GM18511 (cell line): ENCODE results near the gene TMEM200A.

Source experiments
- ATAC-seq: cut with Tn5 transposase; IDR thresholded peaks from one replicate; pipeline ENCODE4 v1.9.1; 2021; ENCODE audit warnings: mild to moderate bottlenecking, moderate library complexity; ENCODE audit not compliant: unreplicated experiment

The TMEM200A gene

GRCh38 chr6:130421585-130421984, 55.8 kb downstream of the TMEM200A start:
- no peak for ATAC-seq

DNA sequence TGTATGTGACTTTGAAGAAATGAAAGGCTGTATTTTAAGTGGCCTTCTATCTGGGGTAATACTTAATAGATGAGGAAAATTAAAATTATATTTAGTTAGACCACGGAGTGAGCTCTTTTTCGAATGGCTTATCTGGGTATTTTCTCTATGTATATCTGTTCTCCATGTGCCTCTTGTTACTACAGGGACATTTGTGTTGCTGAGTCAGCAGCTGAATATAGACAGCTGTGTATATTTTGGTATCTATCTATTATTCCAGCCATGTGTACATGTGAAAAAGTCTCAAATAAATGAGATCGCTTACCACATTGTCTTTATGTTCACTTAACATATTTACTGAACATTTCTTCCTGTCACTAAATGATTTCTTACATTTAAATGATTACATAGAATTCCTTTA, 57.2 kb downstream of the TMEM200A start:
- ATAC-seq: no peak

DNA sequence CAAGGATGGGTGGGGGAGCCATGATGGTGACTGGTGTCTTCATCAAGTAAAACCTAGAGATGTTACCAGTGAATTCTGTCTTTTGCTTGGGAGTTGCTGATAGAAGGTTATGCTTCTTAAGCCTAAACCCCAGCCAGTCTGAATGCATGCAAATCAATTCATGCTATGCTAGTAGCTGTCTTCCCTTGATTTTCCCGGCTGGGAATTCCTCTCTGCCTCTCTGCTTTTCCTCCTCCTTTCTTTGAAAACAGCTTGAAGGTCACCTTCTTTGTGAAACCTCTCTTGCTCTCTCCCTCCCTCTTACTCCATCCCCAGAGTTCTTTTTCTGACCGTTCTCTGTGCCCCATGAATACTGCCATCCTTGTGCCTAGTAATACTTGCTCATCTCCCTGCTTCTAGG, 58.9 kb downstream of the TMEM200A start:
- ATAC-seq: no peak

DNA sequence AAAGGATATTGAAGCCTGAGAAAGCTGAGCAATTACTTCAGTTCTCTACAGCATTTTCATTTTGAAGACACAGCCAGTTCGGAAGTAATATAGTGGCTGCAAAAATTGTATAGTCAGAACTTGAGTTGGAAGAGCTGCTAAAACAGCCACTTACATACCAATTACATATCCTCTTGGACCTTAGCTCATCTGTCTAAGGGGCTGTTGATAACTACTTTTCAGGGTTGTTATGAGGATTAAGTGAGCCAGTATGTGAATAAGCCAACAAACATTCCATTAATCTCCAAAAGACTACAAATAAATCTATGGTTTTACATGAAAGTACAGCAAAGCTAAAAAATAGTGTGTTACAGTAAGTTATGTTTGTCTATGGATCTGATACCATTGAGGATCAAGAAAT, 59.7 kb downstream of the TMEM200A start:
- no peak for ATAC-seq

DNA sequence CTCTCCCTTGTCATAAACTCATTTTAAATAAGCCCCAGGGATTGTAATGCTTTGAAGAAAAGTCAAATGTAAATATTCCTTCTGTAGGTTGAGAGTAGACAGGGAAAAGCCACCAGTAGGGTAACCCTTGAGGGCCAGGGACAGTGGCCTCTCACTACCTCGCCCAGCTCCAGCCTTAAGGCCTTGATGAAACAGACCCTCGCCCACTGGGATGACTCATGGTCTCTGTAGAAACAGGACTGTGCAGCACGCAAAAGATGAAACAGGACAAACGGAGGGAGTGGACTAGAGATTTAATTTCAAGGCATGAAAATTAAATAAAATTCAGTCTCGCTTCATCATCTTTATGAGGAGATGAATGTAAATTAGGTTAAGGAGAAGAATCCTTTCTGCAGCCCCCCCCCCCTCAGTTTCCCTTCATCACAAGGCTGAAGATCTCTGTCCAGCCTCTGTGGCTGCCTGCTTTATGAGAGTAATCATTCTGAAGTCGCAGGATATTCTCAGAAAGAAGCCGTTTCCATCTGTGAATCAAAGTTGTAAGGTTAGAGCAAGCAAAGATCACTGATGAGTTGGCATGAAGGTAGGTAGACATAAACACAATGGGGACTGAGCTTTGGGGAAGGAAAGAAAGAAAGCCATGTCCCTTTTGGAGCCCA, 60.4 kb downstream of the TMEM200A start:
- no peak for ATAC-seq

- no peak for ATAC-seq
These were observed 65.6 kb downstream of the TMEM200A start for GRCh38 chr6:130431346-130431852.

- ATAC-seq: no peak
These were observed 67.0 kb downstream of the TMEM200A start for GRCh38 chr6:130432838-130433237.

DNA sequence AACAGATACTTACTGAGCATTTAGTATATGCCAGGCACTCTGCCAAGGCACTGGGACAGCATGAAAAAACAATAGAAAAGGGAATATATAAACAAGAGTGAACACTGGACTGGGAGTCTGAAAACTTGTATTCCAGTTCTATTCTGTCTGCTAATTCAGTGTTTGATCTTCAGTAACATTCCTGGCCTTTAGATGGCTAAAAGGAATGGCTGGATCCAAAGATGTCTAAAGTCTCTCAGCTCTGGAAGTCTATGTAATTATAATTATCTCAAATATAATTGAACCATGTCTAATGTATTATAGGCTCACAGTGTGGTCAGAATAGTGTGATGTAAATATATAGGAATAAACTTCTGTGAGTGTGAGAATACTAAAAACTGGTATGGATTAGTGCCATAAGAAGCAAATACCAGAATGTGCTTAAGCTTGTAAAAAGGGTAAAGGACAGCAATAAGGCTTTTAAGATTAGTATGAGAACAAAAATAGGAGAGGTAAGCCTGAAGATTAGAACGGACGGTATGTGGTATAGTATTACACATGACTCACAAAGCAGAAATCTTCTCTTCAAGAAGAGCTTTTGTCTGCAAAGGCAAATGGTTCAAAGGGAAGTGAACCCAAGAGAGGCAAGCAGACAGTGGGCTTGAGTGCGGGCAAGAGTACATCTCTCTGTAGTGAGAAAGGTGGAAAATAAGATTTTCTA, 68.5 kb downstream of the TMEM200A start:
- ATAC-seq: no peak

DNA sequence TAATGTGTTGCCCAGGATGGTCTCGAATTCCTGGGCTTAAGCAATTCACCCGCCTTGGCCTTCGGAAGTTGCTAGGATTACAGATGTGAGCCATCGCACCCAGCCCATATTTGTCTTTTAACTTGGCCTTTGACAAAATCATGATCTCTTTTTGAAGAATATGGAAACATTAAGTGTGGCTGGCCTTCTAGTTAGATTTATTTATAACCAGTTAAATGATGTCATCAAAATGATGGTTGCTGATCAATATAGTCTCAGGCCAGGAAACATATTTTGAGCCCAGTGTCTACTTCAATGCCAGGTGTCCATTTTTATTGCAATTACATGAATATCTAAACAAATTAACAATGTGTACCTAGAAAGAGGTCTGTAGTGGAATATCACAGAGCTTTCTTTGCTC, 69.4 kb downstream of the TMEM200A start:
- no peak for ATAC-seq

- ATAC-seq: no peak
These were observed 72.1 kb downstream of the TMEM200A start for GRCh38 chr6:130437961-130438360.

DNA sequence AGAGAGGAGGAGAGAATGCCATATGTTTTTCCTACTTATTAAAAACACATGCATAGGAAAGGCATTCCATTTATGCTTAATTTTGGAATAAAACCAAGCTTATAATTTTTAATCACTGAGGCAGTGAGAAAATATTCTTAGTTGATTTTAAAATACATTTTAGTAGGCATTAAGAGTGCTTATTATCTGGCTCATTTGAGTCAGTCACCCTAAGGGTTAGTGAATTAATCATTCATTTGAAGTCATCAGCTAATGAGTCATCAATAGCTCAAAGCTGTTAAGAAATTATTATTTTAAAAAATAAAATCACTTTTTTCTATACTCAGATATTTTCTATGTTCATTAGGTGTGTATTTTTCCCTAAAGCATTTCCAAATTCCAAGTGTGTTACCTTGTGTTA, 81.6 kb downstream of the TMEM200A start:
- ATAC-seq: no peak

GRCh38 chr6:130452336-130452735, 86.5 kb downstream of the TMEM200A start:
- no peak for ATAC-seq

DNA sequence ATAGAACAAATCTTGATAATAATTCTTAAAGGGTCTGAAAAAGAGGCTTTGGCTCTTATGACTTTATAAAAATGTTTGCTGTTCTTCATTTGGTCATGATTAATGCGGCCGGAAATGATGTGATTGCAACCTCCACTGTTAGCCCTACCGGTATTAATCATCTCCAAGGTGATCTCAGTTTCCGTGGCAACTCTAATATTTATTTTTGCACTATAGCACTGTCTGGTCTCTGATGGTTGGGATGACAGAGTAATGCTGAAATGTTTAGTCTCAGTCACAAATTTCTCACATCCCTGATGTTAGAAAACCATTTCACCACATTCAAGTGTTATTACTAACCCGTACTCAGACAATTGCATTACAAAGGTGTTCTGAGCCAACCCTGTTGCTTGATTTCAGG, 87.4 kb downstream of the TMEM200A start:
- ATAC-seq: no peak

GRCh38 chr6:130457605-130458004, 91.8 kb downstream of the TMEM200A start:
- no peak for ATAC-seq

DNA sequence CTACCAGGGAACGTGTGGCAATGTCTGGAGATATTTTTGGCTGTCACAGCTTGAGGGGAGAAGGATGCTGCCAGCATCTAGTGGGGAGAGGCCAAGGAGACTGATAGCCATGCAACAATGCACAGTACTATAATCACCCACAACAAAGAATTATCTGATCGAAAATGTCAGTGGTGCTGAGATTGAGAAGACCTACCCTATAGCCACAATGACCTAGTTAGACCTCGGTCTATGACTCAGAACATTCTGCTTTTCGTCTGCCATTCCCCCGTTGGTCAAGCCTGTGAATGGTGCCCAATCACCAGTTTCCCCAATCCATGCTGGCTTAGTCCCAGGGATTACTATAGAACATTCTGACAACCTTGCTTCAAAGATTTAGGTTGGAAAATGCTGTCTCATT, 93.5 kb downstream of the TMEM200A start:
- no peak for ATAC-seq

GRCh38 chr6:130460934-130461333, 95.1 kb downstream of the TMEM200A start:
- no peak for ATAC-seq

GRCh38 chr6:130466052-130466747, 100.4 kb downstream of the TMEM200A start:
- ATAC-seq: no peak

- ATAC-seq: no peak
These were observed 100.9 kb downstream of the TMEM200A start for GRCh38 chr6:130466748-130467061.

DNA sequence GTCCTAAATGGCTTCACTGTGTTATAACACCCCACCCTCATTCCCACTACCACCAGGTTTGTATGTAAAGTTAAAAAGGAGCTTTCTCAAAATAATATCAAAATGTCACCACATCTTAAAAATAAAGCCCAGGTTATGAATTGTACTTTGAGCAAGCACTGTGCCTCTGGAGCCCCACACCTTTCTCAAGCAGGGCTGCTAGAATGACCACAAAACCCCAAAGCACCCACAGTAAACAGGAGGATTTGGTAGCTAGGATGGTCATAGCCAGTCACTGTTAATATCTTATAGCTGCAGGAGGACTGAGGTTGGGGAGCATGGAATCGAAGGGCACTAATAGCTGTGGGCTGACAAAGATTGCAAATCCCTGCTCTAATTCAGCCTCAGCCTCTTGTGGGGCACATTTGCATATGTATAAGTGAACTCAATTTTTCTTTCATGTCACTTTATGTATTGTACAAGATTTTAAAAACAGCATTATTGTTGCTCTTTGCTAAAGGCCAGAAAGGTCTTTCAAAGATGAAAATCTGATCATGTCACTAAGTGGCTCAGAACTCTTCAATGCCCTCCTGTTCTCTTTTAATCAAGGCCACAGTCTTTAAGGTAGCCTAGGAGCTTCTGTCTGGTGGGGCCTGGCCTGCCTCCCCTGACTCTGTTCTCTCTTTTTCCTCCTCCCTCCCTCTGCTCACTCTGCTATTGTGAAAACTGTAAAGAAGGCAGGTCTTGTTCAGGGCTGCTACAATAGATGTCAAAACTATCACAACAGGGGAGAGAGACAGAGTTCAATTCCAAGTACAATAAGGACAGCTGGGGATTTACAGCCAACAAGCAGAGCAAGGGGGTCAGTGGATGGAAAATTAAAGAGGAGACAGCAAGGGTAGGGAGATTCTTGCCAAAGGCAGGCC, 101.6 kb downstream of the TMEM200A start:
- ATAC-seq: no peak

GRCh38 chr6:130470766-130471165, 104.9 kb downstream of the TMEM200A start:
- ATAC-seq: no peak

- no peak for ATAC-seq
These were observed 108.1 kb downstream of the TMEM200A start for GRCh38 chr6:130473886-130474285.
